HepG2 (cell line): ENCODE data around the gene PAPPA. TPM values are rescaled to one million over a fixed set of nuclear protein-coding genes. Genes with fewer than 3 reads are reported as not detected.
A peak's percentile ranks its signal among the peaks of the same experiment; 100 is the strongest.

Experiments used
- BHLHE40 ChIP-seq: IDR thresholded peaks from 2 replicates; pipeline ENCODE4 v1.6.1; 2011; ENCODE audit warnings: low read length, improper control_type of control experiment
- CC2D1A ChIP-seq: sonication (generic); formaldehyde crosslinking; IDR thresholded peaks from 2 replicates; pipeline ENCODE4 v1.8.1; 2023; ENCODE audit warnings: mild to moderate bottlenecking, missing genetic modification reagents
- CREM ChIP-seq, 2 experiments: sonication (generic) in 1 of 2; formaldehyde crosslinking in 1 of 2; IDR thresholded peaks; 2 replicates each; pipeline versions ENCODE4 v1.4.0 to v1.6.1; 2016 to 2020; ENCODE audit warnings: antibody characterized with exemption in 1 of 2, mild to moderate bottlenecking in 1 of 2, missing genetic modification reagents in 1 of 2
- DDIT3 ChIP-seq: sonication (generic); formaldehyde crosslinking; IDR thresholded peaks from 2 replicates; pipeline ENCODE4 v1.4.0; 2020; ENCODE audit warnings: mild to moderate bottlenecking, missing genetic modification reagents
- IRX3 ChIP-seq: sonication (generic); formaldehyde crosslinking; IDR thresholded peaks from 2 replicates; pipeline ENCODE4 v1.8.1; 2023; ENCODE audit warnings: mild to moderate bottlenecking, low read depth, missing genetic modification reagents, borderline replicate concordance
- MLX ChIP-seq: IDR thresholded peaks from 2 replicates; pipeline ENCODE4 v1.6.1; 2016
- MTF1 ChIP-seq: sonication (generic); formaldehyde crosslinking; IDR thresholded peaks from 2 replicates; pipeline ENCODE4 v1.5.0; 2020; ENCODE audit warnings: missing genetic modification reagents
- MXD4 ChIP-seq: IDR thresholded peaks from 2 replicates; pipeline ENCODE4 v1.6.1; 2016; ENCODE audit warnings: mild to moderate bottlenecking, missing biosample characterization, missing genetic modification reagents
- RFXAP ChIP-seq: sonication (generic); formaldehyde crosslinking; IDR thresholded peaks from 2 replicates; pipeline ENCODE4 v1.4.0; 2020; ENCODE audit warnings: missing genetic modification reagents, borderline replicate concordance
- SOX6 ChIP-seq, 2 experiments: fragments of 450-650 bp in 1 of 2; sonication (generic) in 1 of 2; formaldehyde crosslinking in 1 of 2; IDR thresholded peaks; 2 replicates each; pipeline versions ENCODE4 v1.4.0 to v1.6.1; 2017 to 2020; ENCODE audit warnings: antibody characterized with exemption in 1 of 2, mild to moderate bottlenecking in 1 of 2, missing genetic modification reagents in 1 of 2
- TGIF2 ChIP-seq: IDR thresholded peaks from 2 replicates; pipeline ENCODE4 v1.6.1; 2016; ENCODE audit warnings: control low read depth, missing compliant biosample characterization
- U2AF2 ChIP-seq: fragments of 200-400 bp; formaldehyde crosslinking; IDR thresholded peaks from 2 replicates; pipeline ENCODE4 v1.6.1; 2017; ENCODE audit warnings: low read depth, mild to moderate bottlenecking, low read length
- ZBTB42 ChIP-seq: sonication (generic); formaldehyde crosslinking; IDR thresholded peaks from 2 replicates; pipeline ENCODE4 v1.5.0; 2020; ENCODE audit warnings: mild to moderate bottlenecking, missing genetic modification reagents
- ZBTB43 ChIP-seq: sonication (generic); formaldehyde crosslinking; conservative IDR thresholded peaks from 2 replicates; pipeline ENCODE4 v1.4.0; 2020; ENCODE audit warnings: missing genetic modification reagents
- ZBTB49 ChIP-seq: sonication (generic); formaldehyde crosslinking; IDR thresholded peaks from 2 replicates; pipeline ENCODE4 v1.4.0; 2020; ENCODE audit warnings: missing genetic modification reagents, borderline replicate concordance
- ZFY ChIP-seq: sonication (generic); formaldehyde crosslinking; IDR thresholded peaks from 2 replicates; pipeline ENCODE4 v1.4.0; 2020; ENCODE audit warnings: missing genetic modification reagents
- ZIK1 ChIP-seq: sonication (generic); formaldehyde crosslinking; IDR thresholded peaks from 2 replicates; pipeline ENCODE4 v1.5.0; 2020; ENCODE audit warnings: mild to moderate bottlenecking, low read depth, missing genetic modification reagents, borderline replicate concordance
- ZNF232 ChIP-seq: sonication (generic); formaldehyde crosslinking; IDR thresholded peaks from 2 replicates; pipeline ENCODE4 v1.4.0; 2020; ENCODE audit warnings: missing genetic modification reagents, borderline replicate concordance
- ZNF251 ChIP-seq: sonication (generic); formaldehyde crosslinking; IDR thresholded peaks from 2 replicates; pipeline ENCODE4 v1.9.0; 2021; ENCODE audit warnings: mild to moderate bottlenecking, missing genetic modification reagents
- ZNF484 ChIP-seq: sonication (generic); formaldehyde crosslinking; IDR thresholded peaks from 2 replicates; pipeline ENCODE4 v1.5.1; 2020; ENCODE audit warnings: mild to moderate bottlenecking, low read depth, missing genetic modification reagents, borderline replicate concordance
- ZNF530 ChIP-seq: sonication (generic); formaldehyde crosslinking; IDR thresholded peaks from 2 replicates; pipeline ENCODE4 v1.5.0; 2020; ENCODE audit warnings: low read depth, mild to moderate bottlenecking, missing genetic modification reagents
- ZNF557 ChIP-seq: sonication (generic); formaldehyde crosslinking; IDR thresholded peaks from 2 replicates; pipeline ENCODE4 v1.4.0; 2020; ENCODE audit warnings: missing genetic modification reagents
- ZNF563 ChIP-seq: sonication (generic); formaldehyde crosslinking; IDR thresholded peaks from 2 replicates; pipeline ENCODE4 v1.8.0; 2022; ENCODE audit warnings: mild to moderate bottlenecking, moderate library complexity, missing genetic modification reagents
- ZNF703 ChIP-seq: sonication (generic); formaldehyde crosslinking; IDR thresholded peaks from 2 replicates; pipeline ENCODE4 v1.5.1; 2020; ENCODE audit warnings: missing genetic modification reagents, mild to moderate bottlenecking, moderate library complexity, borderline replicate concordance
- ZNF800 ChIP-seq: sonication (generic); formaldehyde crosslinking; IDR thresholded peaks from 2 replicates; pipeline ENCODE4 v1.4.0; 2020; ENCODE audit warnings: missing genetic modification reagents
- polyA plus RNA-seq, 8 experiments: library from polyadenylated mRNA; depleted of rRNA in 3 of 8; stranded (reverse) in 7 of 8; unstranded in 1 of 8; fragments of >200 nt; fragmentation: Illumina TruSeq in 4 of 8; extraction: Trizol in 4 of 8; gene quantifications; 2 replicates each; pipeline versions ENCODE4 v1.2.1 to v1.2.3, GENCODE V29; 2011 to 2016; ENCODE audit warnings: low read depth in 4 of 8, missing spikeins in 1 of 8, mixed read lengths in 1 of 8; ENCODE audit not compliant: insufficient read depth in 1 of 8
- total RNA-seq, 5 experiments: library from RNA; depleted of rRNA; stranded (reverse); fragments of >200 nt; fragmentation: Illumina TruSeq; extraction: Trizol; gene quantifications; 2 replicates each; pipeline ENCODE4 v1.2.3, GENCODE V29; 2016; ENCODE audit warnings: low read depth in 1 of 5

Gene PAPPA
- total and polyA plus RNA-seq, 2 of the 13 experiments (the other 11 are each of a cell fraction or from before 2014, with no cell fraction given), result 0.09 to 0.11 TPM

GRCh38 chr9:116204252-116204882, 50.8 kb downstream of the PAPPA start (continued):
- TF ChIP-seq ZNF530, result no peak
- no peak for TF ChIP-seq DDIT3
- no peak for TF ChIP-seq ZNF703
- no peak for TF ChIP-seq IRX3 (CRISPR knock-in tag)
- TF ChIP-seq ZNF484 (CRISPR knock-in tag), result no peak
- TF ChIP-seq ZNF557 (CRISPR knock-in tag), result 0 out of 2 replicates have a peak, but pooled peaks have one; percentile 54
- no peak for TF ChIP-seq RFXAP (CRISPR knock-in tag)
- no peak for TF ChIP-seq ZNF251 (CRISPR knock-in tag)
- no peak for TF ChIP-seq MLX (CRISPR knock-in tag)
- TF ChIP-seq ZNF800 (CRISPR knock-in tag), result no peak
- no peak for TF ChIP-seq TGIF2 (CRISPR knock-in tag)
- TF ChIP-seq ZBTB49 (CRISPR knock-in tag), result no peak
- no peak for TF ChIP-seq SOX6 (IDR thresholded peaks at IDR 0.05)
- peak; percentile 91 for TF ChIP-seq SOX6 (CRISPR knock-in tag; IDR thresholded peaks at IDR 0.05)
- no peak for TF ChIP-seq ZFY (CRISPR knock-in tag)
- peak; percentile 39; the same call in 1 of the 2 replicates for TF ChIP-seq CREM (IDR thresholded peaks at IDR 0.05)
- no peak for TF ChIP-seq CREM (CRISPR knock-in tag; IDR thresholded peaks at IDR 0.05)
- no peak for TF ChIP-seq ZBTB43 (CRISPR knock-in tag)
- no peak for TF ChIP-seq ZBTB42
- no peak for TF ChIP-seq MTF1 (CRISPR knock-in tag)
- no peak for TF ChIP-seq ZIK1 (CRISPR knock-in tag)
- TF ChIP-seq CC2D1A (CRISPR knock-in tag), result no peak
- TF ChIP-seq ZNF563, result no peak
- no peak for TF ChIP-seq MXD4 (CRISPR knock-in tag)
- TF ChIP-seq U2AF2, result no peak
- TF ChIP-seq BHLHE40, result no peak
- no peak for TF ChIP-seq ZNF232 (CRISPR knock-in tag)
